Measurements from ENCODE around the gene TRANK1.

Gene TRANK1

DNA sequence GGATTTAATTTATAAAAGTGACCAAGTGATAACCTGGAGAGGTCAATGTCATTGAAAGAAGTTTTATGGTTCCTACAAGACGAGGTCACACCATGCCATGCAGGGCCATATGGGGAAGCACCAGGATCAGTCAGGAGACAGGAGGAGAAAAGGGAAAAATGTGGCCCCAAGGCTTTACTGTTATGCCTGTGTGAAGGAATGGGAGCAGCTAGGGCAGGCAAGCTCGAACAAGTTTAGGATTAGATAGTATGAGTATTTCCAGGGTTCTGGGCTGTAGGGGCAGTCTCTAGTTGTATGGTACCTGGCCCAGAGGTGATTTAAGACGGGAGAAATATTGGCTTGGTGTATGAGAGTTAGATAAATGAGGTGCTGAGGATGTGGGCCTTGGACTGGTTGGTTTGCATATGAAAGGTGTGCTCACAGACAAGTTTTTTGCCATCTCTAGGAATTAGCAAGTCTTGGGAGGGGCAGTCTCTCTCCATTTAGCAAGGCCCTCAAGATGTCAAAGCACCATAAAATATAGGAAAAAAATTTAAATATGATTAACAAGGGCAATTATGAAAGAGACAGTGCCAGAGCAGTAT lies 144.2 kb downstream of the TRANK1 start:
- no peak overlapping the region for H3K4me3 ChIP-seq (ENCODE audit: low read length)
- no peaks in the 10 kb centered on the region for H3K79me2 ChIP-seq (ENCODE audit: control insufficient read depth, low read length)
- no peaks in the 10 kb centered on the region for H3F3A ChIP-seq (ENCODE audit: control insufficient read depth, insufficient read depth)
- H3K27ac ChIP-seq (ENCODE audit: low read depth, low read length), result no peak overlapping the region
- TF ChIP-seq, protein P1, sequence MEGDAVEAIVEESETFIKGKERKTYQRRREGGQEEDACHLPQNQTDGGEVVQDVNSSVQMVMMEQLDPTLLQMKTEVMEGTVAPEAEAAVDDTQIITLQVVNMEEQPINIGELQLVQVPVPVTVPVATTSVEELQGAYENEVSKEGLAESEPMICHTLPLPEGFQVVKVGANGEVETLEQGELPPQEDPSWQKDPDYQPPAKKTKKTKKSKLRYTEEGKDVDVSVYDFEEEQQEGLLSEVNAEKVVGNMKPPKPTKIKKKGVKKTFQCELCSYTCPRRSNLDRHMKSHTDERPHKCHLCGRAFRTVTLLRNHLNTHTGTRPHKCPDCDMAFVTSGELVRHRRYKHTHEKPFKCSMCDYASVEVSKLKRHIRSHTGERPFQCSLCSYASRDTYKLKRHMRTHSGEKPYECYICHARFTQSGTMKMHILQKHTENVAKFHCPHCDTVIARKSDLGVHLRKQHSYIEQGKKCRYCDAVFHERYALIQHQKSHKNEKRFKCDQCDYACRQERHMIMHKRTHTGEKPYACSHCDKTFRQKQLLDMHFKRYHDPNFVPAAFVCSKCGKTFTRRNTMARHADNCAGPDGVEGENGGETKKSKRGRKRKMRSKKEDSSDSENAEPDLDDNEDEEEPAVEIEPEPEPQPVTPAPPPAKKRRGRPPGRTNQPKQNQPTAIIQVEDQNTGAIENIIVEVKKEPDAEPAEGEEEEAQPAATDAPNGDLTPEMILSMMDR (IDR thresholded peaks at IDR 0.05; ENCODE audit: low read depth, low read length, poor library complexity, severe bottlenecking), result no peak
- no peak for TF ChIP-seq EZH2phosphoT487 (IDR thresholded peaks at IDR 0.05; ENCODE audit: borderline replicate concordance, low read length)
- no peaks in the 10 kb centered on the region for H3K4me1 ChIP-seq (ENCODE audit: control insufficient read depth, low read length)
- no peaks in the 10 kb centered on the region for H4K20me1 ChIP-seq (ENCODE audit: control insufficient read depth, insufficient read depth, low read depth, low read length)
- H3K9me2 ChIP-seq (replicated peaks; ENCODE audit: control insufficient read depth, low read length), result no peaks in the 10 kb centered on the region
- no peak overlapping the region for H3K4me2 ChIP-seq (ENCODE audit: low read length)
- no peaks in the 10 kb centered on the region for H3K36me3 ChIP-seq (ENCODE audit: control insufficient read depth, low read length)
- H3K27me3 ChIP-seq (ENCODE audit: control insufficient read depth, low read length), result peaks cover 2% of the 10 kb centered on the region; the same call in 1 of the 2 replicates
- no peaks in the 10 kb centered on the region for H3K9me3 ChIP-seq (ENCODE audit: control insufficient read depth, insufficient read depth, low read length)

- H3K27ac ChIP-seq (ENCODE audit: low read depth, low read length), result no peak overlapping the region
- no peak for TF ChIP-seq EZH2phosphoT487 (IDR thresholded peaks at IDR 0.05; ENCODE audit: borderline replicate concordance, low read length)
- TF ChIP-seq, protein P1 (IDR thresholded peaks at IDR 0.05; ENCODE audit: low read depth, low read length, poor library complexity, severe bottlenecking), result no peak
Measured at GRCh38 chr3:36796881-36797280, 148.0 kb downstream of the TRANK1 start.

GRCh38 chr3:36796161-36796560 lies 148.7 kb downstream of the TRANK1 start:
- H3K4me2 ChIP-seq (ENCODE audit: low read length), result no peak overlapping the region
- H3K79me2 ChIP-seq (ENCODE audit: control insufficient read depth, low read length), result no peaks in the 10 kb centered on the region
- H3K27ac ChIP-seq (ENCODE audit: low read depth, low read length), result no peak overlapping the region
- no peaks in the 10 kb centered on the region for H4K20me1 ChIP-seq (ENCODE audit: control insufficient read depth, insufficient read depth, low read depth, low read length)
- no peaks in the 10 kb centered on the region for H3K9me3 ChIP-seq (ENCODE audit: control insufficient read depth, insufficient read depth, low read length)
- H3K27me3 ChIP-seq (ENCODE audit: control insufficient read depth, low read length), result no peaks in the 10 kb centered on the region
- TF ChIP-seq, protein P1 (IDR thresholded peaks at IDR 0.05; ENCODE audit: low read depth, low read length, poor library complexity, severe bottlenecking), result no peak
- TF ChIP-seq EZH2phosphoT487 (IDR thresholded peaks at IDR 0.05; ENCODE audit: borderline replicate concordance, low read length), result no peak
- H3K4me3 ChIP-seq (ENCODE audit: low read length), result no peak overlapping the region
- H3F3A ChIP-seq (ENCODE audit: control insufficient read depth, insufficient read depth), result no peaks in the 10 kb centered on the region
- H3K4me1 ChIP-seq (ENCODE audit: control insufficient read depth, low read length), result no peaks in the 10 kb centered on the region
- H3K9me2 ChIP-seq (replicated peaks; ENCODE audit: control insufficient read depth, low read length), result no peaks in the 10 kb centered on the region
- no peaks in the 10 kb centered on the region for H3K36me3 ChIP-seq (ENCODE audit: control insufficient read depth, low read length)

More at GRCh38 chr3:36796881-36797280, 148.0 kb downstream of the TRANK1 start:
- Histone ChIP-seq H4K20me1 (ENCODE audit: control insufficient read depth, insufficient read depth, low read depth, low read length) (no peaks in the 10 kb centered on the region), H3K9me3 (ENCODE audit: control insufficient read depth, insufficient read depth, low read length) (no peaks in the 10 kb centered on the region), H3K4me1 (ENCODE audit: control insufficient read depth, low read length) (no peaks in the 10 kb centered on the region), H3K27me3 (ENCODE audit: control insufficient read depth, low read length) (no peaks in the 10 kb centered on the region), H3K4me2 (ENCODE audit: low read length) (no peak overlapping the region), H3F3A (ENCODE audit: control insufficient read depth, insufficient read depth) (no peaks in the 10 kb centered on the region), H3K4me3 (ENCODE audit: low read length) (no peak overlapping the region), H3K36me3 (ENCODE audit: control insufficient read depth, low read length) (no peaks in the 10 kb centered on the region), H3K79me2 (ENCODE audit: control insufficient read depth, low read length) (no peaks in the 10 kb centered on the region), H3K9me2 (replicated peaks; ENCODE audit: control insufficient read depth, low read length) (no peaks in the 10 kb centered on the region)
